Mucosa of descending colon (tissue), 3 donors: ENCODE data around the gene LENEP. TPM values are rescaled to one million over a fixed set of nuclear protein-coding genes. Genes with fewer than 3 reads are reported as not detected.

ENCODE experiments used
- ATAC-seq: fragments of 200-7000 bp; cut with Tn5 transposase; one replicate; pipeline ENCODE4 v1.9.1; 2020; ENCODE audit warnings: mild to moderate bottlenecking, moderate library complexity
- DNase-seq, 3 donors: peaks; one replicate each; pipeline ENCODE4 v3.0.0-alpha.2; 2020
- H3K36me3 ChIP-seq: fragments of 200-600 bp; one replicate; pipeline ENCODE4 v1.8.0; 2021; ENCODE audit warnings: low read depth, mild to moderate bottlenecking
- H3K4me1 ChIP-seq: fragments of 200-600 bp; one replicate; pipeline ENCODE4 v1.8.0; 2021; ENCODE audit warnings: low read depth, mild to moderate bottlenecking
- H3K4me3 ChIP-seq: fragments of 200-600 bp; one replicate; pipeline ENCODE4 v1.8.0; 2021; ENCODE audit warnings: mild to moderate bottlenecking
- H3K9me3 ChIP-seq: fragments of 200-600 bp; one replicate; pipeline ENCODE4 v1.8.0; 2021; ENCODE audit warnings: mild to moderate bottlenecking
- CTCF ChIP-seq: fragments of 200-600 bp; IDR thresholded peaks from one replicate; pipeline ENCODE4 v1.8.0; 2022; ENCODE audit warnings: antibody characterized with exemption, mild to moderate bottlenecking
- intact Hi-C, 2 donors: fragments of 100-400 bp; cut with DNase I in 1 of 2; cut with micrococcal nuclease in 1 of 2; formaldehyde crosslinking; loops; one replicate each; pipeline versions ENCODE4 v1.11.0 to v1.11.1; 2022; cut with DNase I, micrococcal nuclease
- total RNA-seq, 3 donors: library from RNA; stranded (reverse); fragmentation: NEBNext Ultra II Directional in 2 of 3; extraction: Animal tissue kit (Norgen Biotek cat#: 25700) in 2 of 3; gene quantifications; one replicate each; pipeline versions ENCODE4 v1.2.1 to v1.2.4, GENCODE V29; 2021 to 2023
- donor health status: DM: no; HTN: no; CAD: no; lungs with moderate emphysema.
- donor health status: DM: no; HTN: no; CAD: no.
- donor health status: DM: no; HTN: yes; CAD: no.

LENEP gene
- total RNA-seq, 3 donors from 2014 or later: 0.60 to 0.76 TPM; not detected in 1

GRCh38 chr1:154967331-154967950 lies 25.9 kb upstream of the LENEP start:
- H3K4me1 ChIP-seq: peaks cover 31% of the 10 kb centered on the region
- no peak for ATAC-seq
- H3K9me3 ChIP-seq: no peaks in the 10 kb centered on the region
- peak in 1 of 3 donors; percentile 16 for DNase-seq
- H3K4me3 ChIP-seq: no peak overlapping the region
- intact Hi-C loops: loop anchor here in 1 of 2 donors (10.0 kb wide), 1 partner anchor 47 kb away; no protein-coding TSS in a partner anchor
- H3K36me3 ChIP-seq: no peaks in the 10 kb centered on the region
- TF ChIP-seq CTCF: no peak

- DNase-seq: peak in 1 of 3 donors; percentile 17
- Histone ChIP-seq H3K4me1 (peaks cover 33% of the 10 kb centered on the region), H3K9me3 (no peaks in the 10 kb centered on the region), H3K36me3 (no peaks in the 10 kb centered on the region), H3K4me3 (no peak overlapping the region)
- ATAC-seq: no peak
- no peak for TF ChIP-seq CTCF
- intact Hi-C loops: loop anchor here in 1 of 2 donors (10.0 kb wide), 1 partner anchor 46 kb away; no protein-coding TSS in a partner anchor
Observed at GRCh38 chr1:154968731-154969130, 24.7 kb upstream of the LENEP start.

GRCh38 chr1:154969246-154969645 lies 24.1 kb upstream of the LENEP start:
- no peak for ATAC-seq
- H3K4me1 ChIP-seq: peaks cover 33% of the 10 kb centered on the region
- no peak overlapping the region for H3K4me3 ChIP-seq
- peak in 1 of 3 donors; percentile 16 for DNase-seq
- no peak for TF ChIP-seq CTCF
- H3K36me3 ChIP-seq: no peaks in the 10 kb centered on the region
- intact Hi-C loops: loop anchor here in 1 of 2 donors (10.0 kb wide), 1 partner anchor 46 kb away; no protein-coding TSS in a partner anchor
- H3K9me3 ChIP-seq: no peaks in the 10 kb centered on the region

GRCh38 chr1:154969860-154970452 lies 23.4 kb upstream of the LENEP start:
- Histone ChIP-seq H3K4me3 (no peak overlapping the region), H3K4me1 (peaks cover 35% of the 10 kb centered on the region), H3K36me3 (no peaks in the 10 kb centered on the region), H3K9me3 (no peaks in the 10 kb centered on the region)
- intact Hi-C loops: loop anchor here in 1 of 2 donors (10.0 kb wide), 1 partner anchor 45 kb away; no protein-coding TSS in a partner anchor
- ATAC-seq: no peak
- TF ChIP-seq CTCF: no peak
- DNase-seq: peak in 2 of 3 donors; percentile 45 to 63

GRCh38 chr1:154970631-154971340 lies 22.6 kb upstream of the LENEP start, which contains the start of gene SHC1:
Gene SHC1, minus strand, starts transcription at chr1:154970747. Its CDS starts 221 bp downstream, at chr1:154970526.
- DNase-seq (peak; percentile 78 to 91 (median 84)), ATAC-seq (peak; percentile 4)
- H3K4me1 ChIP-seq: peaks cover 35% of the 10 kb centered on the region
- no peak within 1 kb of the TSS for H3K4me3 ChIP-seq
- H3K36me3 ChIP-seq: no peaks in the 10 kb centered on the region
- no peak for TF ChIP-seq CTCF
- H3K9me3 ChIP-seq: no peaks in the 10 kb centered on the region
- intact Hi-C loops: no loop called here
